GM18870 (cell line): ENCODE data around the gene POLR3A.

Experiments
- ATAC-seq: cut with Tn5 transposase; IDR thresholded peaks from one replicate; pipeline ENCODE4 v1.9.1; 2021; ENCODE audit warnings: moderate library complexity; ENCODE audit not compliant: unreplicated experiment

Gene POLR3A

DNA sequence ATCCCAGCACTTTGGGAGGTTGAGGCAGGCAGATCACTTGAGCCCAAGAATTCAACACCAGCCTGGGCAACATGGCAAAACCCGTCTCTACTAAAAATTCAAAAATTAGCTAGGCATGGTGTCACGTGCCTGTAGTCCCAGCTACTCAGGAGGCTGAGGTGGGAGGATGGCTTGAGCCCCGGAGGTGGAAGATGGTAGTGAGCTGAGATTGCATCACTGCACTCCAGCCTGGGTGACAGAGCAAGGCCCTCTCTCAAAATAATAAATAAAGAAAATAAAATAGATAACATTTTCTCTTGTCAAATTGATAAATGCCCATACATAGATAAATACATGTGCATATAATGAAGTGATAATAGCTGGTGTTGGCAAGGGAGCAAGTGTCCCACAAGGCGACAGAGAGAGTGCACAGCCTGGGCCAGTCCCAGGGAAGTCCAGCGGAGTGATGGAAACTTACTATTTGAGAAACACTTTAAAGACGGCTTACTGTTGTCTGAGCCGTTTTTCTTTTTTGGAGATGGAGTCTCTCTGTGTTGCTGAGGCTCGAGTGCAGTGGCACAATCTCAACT lies 69.3 kb downstream of the POLR3A start:
- ATAC-seq: no peak

DNA sequence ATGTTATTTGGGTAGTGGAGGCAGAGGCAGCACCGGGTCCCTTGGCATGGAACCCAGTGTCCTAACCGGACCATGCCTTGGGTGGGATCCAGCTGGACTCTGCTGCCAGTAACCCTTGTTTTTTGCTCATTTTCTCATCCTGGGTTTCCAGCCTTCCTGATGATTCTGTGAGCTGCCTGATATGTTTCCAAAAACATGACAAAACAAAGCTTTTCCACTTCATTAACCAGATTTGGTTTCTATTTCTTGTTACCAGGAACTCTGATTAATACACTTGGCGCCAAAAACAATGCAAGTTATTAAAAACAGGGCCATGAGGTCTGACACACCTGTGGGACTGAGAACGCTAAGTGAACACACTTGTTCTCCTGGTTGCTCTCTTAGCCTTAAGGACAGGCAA lies 69.9 kb downstream of the POLR3A start:
- ATAC-seq: no peak

DNA sequence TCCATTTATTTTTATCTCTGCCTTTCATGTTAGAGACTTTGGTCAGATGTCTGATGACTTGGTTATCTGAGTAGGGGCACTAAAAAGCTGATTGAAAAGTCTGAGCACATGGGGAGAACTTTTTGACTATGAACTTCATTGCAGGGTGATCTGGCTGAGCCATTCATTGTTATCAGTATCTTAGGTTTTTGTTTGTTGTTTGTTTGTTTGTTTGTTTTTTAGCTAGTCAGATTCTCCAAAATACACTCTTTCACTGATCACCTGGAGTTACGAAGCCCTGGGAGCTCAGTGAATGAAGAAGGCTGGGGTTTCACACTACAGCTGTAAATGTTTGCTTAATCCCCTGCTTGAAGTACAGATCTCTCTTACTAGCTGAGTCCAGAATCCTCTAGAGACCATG lies 74.2 kb downstream of the POLR3A start:
- no peak for ATAC-seq

DNA sequence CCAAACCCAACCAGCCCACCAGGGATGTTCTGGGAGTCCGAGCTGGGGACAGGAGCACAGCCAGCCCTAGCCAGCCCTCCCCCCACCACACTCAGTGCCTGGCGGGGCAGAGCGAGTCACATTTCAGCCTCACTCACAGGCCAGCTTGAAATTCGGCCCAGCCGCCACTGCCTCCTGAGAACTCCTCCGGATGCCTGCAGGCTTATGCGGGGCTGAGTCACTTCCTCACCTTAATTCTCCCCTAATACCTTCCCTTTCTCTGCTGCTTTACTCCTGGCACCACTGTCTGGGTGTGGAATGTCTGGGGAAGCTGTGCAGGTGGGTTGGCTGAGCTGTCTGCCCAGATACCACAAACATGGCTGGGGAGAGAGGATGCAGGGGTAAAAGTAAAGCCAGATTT lies 80.1 kb downstream of the POLR3A start:
- ATAC-seq: no peak

DNA sequence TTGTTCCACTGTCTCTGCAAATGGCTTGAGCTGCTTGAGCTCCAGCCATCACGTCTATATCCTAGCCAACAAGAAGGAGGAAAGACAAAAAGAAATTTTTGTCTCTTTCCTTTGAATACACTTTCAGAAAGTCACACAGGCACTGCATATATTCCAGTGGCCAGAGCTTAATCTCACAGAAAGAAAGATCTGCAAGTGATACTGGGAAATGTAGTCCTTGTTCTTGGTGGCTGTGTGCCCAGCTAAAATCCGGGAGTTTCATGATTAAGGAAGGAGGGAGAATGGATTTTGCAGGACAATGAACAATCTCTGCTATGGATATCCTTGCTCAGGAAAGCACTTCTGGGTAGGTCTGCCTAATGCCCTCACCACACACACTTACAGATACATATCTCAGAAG lies 83.2 kb downstream of the POLR3A start:
- no peak for ATAC-seq

DNA sequence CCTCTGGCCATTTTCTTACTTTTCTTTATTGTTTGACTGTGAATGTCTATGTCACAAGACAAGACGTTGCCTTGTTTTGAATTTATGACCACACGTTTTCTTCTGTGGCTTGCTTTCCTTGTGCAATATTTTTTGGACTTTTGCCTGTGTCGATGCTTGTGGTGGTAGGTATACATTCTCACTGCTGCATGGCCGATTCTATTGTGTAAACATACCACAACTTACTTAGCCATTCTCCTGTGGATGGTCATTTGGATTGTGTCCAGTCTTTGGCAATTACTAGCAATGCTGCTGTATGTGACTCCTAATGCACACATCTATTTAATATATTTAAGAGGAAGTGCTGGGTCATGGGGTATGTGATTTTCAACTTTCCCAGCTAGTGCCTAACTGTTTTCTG lies 84.8 kb downstream of the POLR3A start:
- no peak for ATAC-seq

DNA sequence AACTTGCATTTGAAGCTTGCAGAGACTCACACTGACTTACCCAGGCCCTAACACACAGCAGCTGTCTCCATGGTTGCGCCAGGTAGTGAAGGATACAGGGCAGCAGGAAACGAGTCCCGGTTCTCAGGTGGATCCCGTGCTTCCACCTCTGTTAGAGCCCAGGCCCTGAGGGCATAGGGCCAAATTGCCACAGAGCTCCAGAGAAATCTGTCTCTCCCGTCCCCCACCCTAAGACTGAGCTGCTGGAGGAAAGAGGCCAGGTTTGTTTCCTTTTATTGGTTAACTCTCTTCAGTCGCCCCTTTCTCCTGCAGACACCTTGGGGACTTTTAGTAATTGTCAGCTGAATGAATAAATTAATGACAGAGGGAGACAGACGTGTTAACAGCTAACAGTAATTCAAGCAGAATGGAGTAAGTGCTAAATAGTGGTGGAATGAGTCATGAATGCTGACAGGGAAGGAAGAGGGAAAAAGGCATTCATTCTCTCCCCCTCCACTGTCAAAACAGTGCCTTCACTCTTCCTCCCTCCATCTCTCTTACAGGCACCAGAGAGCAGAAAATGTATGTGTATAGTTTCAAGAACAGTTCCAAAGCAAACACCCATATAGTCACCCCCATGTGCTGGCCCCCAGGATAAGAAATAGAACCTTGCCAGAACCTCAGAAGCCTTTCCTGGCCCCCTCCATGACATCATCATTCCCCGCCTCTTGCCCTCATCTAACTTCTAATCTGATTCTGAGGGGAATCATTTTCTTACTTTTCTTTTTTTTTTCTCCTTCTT lies 86.0 kb downstream of the POLR3A start:
- ATAC-seq: no peak

DNA sequence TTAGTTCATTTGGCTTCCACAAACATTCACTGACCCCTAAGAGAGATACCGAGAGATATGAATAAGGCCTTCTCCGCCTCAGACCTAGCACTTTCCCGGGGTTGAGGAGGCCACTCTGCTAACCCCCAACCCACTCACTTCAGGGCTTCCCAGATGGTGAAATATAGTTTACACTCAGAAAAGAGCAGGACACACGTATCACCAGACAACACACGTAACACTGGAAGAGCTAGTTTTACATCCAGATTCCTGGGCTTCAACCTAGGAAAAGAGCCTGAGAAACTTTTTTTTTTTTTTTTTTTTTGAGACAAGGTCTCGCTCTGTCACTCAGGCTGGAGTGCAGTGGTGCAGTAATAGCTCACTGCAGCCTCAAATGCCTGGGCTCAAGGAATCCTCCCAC lies 87.5 kb downstream of the POLR3A start:
- no peak for ATAC-seq

DNA sequence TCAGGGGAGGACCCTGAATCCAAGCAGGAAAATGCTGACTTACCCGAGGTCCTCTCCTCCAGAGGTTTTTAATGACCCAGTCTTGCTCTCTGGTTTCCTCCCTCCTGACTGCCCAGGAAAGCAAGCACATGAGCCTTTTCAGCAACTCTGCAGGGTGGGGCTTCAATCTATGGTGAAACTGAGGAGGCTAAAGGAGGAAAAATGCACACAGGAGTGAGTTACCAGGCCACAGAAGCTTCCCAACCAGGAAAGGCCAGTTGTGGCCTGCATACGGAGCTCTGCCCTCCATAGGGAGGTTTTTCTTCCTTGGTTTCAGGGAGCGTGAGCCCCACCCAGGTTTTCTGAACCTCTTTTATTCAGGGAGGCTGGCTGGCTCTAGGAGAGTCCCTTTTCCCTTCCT lies 88.7 kb downstream of the POLR3A start:
- ATAC-seq: no peak

DNA sequence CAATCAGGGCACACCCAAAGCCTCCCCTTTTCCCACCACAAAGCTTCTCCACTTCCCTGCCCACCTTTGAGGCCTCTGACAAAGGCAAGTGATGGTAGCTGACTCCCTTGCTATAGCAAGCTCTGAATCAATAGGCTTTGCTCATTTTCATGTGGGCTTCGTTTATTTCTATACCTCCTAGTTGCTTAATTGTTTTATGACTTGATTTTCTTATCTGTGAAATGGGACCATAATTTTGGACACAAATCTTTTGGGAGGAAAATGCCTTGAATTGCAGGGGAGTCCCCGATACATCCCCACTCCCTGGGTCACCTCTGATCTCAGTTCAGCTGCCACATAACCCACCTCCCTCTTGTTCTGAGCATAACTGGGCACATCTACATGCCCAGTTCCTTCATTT lies 89.1 kb downstream of the POLR3A start:
- no peak for ATAC-seq

DNA sequence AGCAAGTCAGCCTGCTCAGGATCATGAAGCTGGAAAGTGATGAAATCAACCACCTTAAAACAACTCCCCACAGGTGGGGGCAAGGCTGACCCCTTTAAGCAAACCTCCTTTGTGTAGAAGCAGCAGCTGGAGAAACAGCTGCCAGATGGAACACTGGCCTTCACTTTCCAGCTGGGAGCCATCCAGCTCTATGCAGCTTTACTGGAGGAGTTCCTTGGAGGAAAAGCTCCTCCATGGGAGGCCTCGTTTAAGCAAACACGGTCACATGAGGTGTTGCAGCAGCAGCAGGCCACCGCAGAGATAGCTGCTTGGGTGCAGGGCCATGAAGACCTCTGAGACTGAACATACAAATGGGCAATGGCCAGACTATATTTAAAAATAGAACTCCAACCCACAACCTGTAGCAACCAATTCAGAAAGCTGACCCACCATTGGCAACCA lies 89.7 kb downstream of the POLR3A start:
- ATAC-seq: no peak

DNA sequence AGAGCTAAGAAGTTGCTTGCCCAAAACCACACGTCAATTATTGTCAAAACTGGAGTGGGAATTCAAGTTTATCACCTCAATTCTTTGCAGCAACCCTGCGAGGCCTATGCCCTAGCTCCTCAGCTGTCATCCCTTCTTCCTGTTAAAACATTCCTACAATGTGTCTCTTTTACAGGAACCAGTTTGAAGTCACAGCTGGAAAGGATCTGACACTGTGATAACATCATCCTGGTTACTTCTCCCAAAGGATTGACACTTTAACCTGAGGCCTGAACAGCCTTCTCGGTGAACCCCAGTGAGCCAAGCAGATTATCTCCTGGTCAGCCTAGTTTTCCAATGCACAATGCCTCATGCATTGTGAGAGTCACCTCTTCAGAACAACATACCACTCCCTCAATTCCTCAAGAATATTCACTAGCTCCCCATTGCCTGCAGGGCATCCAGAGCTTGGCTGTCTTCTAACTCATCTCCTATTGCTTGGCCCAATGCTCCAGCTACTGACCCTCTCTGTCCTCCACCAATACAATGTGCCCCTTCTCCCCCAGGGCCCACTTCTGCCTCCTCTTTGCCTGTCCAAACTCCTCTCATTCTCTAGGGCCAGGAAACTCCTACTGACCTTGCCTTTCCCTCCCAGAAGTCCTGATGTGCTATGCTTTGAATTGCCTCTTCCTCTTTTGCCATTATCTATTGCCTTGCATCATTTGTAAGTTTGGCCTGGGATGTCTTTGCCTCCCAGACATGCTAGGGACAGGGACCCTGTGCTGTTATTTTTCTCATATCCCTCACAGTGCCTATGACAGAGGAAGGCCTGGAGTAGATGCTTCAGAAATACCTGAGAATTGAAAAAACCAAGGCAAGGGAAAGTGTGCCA lies 92.4 kb downstream of the POLR3A start:
- ATAC-seq: no peak

DNA sequence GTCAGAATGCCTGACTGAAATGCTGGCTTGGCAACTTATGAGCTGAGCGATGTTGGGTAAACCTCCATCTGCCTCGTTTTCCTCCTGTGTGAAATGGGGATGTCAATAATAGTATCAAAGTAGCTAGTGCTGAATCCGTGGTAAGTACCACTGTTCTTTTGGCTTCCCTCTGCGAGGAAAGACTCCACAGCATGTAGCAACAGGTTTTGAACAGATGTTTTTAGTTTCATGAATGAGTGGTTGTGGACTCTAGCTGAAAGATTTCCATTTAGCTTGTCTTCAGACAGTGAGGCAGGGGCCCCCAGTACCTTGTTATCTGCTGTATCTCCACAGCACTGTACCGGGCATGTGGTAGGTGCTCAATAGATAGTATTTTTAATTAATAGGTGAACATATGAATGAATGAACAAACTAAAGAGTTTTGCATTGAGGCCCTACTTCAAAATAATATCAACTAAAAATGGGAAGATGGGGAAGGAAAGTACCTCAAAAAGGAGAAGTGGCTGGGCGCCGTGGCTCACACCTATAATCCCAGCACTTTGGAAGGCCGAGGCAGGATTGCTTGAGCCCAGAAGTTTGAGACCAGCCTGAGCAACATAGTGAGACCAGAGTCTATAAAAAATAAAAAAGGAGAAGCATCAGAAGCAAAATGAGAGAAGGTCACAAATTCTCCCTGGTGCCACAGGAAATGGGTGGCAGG lies 97.1 kb downstream of the POLR3A start:
- no peak for ATAC-seq

DNA sequence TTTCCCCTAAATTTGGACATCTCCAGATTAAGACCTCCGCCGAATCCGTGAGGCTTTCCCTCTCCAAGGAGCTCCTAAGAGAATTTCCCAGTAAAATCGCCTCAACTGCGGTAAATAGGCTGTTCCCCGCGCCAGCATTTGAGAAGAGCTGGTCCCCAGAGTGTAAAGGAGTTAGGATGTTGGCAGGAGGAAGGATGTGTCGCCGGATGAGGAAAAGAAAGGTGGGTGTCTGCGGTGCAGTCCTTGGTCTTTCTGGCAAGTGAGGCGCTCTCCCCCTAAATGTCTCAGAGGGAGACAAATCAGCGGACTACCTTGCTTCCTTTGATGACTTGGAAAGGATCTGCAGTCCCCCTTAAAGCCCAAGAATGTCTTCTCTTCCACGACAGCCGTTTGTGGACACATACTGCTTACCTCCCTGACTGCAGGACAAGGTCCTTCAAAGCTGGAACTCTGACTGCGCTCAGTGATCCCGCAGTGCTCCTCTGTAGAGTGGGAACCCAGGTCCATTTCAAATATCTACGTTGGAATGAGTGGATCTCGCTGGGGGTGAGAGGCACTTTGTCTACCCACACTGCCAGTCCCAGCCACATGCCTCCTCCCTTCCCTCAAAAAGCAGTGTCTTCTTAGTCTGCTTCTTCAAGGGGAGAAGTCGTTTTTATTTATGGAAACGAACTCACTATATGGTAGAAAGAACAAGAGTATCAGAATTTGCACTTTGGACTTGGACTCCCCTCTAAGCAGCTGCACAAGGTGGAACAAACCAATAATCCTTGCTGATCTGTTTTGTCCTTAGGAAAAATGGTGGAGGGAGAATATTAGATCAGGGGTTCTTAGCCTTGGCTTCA lies 101.7 kb downstream of the POLR3A start:
- ATAC-seq: no peak

DNA sequence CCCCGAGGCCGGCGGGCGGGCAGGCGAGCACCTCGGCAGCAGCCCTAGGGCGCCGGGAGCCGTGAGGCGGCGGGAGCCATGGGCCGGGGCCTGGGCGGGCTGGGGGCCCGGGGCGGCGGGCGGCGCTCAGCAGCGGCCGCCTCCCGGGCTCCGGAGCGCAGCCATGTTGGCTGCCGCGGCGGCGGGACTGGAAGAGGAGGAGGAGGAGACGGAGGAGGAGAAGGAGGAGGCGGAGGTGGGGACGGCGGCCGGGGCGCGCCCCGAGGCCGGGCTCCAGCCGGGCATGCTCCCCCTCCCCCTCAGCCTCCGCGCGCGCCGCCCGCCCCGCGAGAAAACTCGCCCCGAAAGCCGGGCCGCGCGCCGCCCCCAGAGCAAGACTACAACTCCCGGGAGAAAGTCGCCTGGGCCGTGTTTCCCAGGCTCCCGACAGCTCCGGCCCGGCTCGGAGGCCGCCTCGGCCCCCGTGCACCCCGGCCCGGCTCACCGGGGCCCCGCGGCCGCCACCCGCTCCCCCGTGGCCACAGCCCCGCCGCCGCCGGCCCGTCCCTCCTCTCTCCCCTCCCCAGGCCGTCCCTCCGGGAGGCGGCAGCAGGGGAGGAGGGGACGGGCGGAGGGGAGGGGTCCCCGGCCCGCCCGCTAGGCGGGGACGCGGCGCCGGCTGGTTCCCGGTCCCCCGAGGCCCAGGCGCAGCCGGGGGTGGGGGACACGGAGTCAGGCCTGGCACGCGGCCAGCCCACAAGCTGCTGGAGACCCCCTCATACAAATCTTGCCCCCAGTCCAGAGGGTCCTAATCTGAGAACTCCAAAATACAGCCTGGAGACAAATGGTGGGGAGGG lies 102.5 kb downstream of the POLR3A start, which contains the start of gene DLG5:
TSS of gene DLG5 (minus strand) at position 190 of the 836 bp plus-strand sequence. CDS start 235 bp downstream, outside the sequence.
- no peak for ATAC-seq

DNA sequence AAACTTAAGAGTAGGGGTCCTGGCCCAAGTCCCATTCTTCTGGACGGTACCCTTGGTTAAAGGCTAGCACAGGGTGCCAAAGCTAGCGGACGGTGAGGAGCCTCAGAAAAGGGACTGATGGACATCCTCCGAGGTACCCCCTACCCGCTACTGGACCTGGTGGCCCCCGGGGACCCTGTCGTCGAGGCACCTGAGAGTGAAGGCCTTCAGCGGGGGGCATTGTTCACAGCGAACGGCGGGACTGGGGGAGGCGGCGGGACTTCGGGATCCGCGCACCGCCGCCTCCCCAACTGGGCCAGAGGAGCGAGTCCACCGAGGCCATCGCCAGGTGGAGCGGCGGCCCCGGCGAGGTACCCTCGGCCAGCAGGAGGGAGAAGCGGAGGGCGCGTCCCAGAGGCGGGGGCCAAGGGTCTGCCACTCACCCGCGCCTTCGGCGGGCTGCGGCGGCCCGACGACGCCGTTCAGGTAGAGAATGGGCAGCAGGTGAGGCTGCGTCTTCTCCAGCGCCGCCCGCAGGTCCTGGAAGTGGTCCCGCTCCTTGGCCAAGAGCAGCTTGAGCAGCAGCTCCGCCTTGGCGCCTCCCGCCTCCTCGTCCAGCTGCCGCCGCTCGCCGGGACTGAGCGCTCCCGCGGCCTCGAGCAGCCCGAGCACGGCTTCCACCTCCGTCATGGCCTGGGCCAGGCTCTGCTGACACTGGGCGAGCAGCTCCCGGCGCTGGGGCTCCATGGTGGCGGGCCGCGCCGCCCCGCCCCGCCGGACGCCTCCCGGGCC lies 103.3 kb downstream of the POLR3A start:
- ATAC-seq: no peak

DNA sequence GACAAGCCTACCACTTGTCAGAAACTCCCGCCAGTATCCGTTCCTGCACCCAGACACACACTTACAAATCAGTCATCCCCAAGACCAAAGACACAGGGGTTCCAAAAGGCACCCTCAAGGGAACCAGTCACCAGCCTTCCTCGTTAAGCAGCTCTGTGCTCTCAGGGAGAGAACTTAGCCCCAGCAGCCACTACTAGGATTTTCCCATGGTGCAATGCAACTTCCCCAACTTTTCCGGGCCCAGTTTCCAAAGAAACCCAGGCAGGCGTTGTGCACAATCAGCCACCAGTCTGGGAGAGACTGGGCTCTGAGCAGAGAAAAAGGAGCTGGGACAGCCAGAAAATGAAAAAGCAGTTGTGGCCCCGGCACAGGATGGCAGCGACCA lies 103.9 kb downstream of the POLR3A start:
- no peak for ATAC-seq

DNA sequence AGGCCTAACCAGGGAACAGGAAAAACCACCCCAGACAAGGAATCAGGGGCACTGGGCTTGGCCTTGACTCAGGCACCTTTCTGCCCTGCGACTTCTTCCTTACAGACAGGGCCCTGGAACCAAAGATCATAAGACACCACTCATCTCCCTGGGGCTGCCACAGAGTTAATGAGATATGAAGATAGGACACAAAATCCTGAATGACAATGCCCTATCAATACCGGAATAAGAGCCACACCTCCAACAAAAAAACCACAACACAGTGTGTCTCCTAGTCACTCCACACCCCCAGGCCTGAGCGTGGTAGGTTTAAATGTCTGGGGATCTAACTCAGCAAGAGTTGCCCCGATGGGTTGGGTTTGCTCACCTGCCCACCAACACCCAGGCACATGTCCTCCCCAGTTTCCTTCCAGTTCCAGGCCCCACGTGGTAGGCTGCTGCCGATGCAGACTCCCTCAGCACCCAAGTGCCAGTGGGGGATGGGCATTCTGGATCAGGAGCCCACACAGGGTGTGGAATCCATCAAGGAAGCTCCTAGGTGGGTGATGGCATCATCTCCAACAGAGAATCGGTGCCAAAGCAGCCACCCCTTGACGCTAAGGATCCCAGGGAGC lies 106.6 kb downstream of the POLR3A start:
- ATAC-seq: no peak
